SK-N-SH (cell line): Measurements from ENCODE around the gene ZNF521.

ENCODE experiments used
- TF ChIP-seq, protein P1 (sequence below): fragments of 200-600 bp; sonication (generic); IDR thresholded peaks from 2 replicates; pipeline ENCODE4 v1.6.1; 2017; ENCODE audit warnings: antibody characterized with exemption, mild to moderate bottlenecking, moderate library complexity
- TF ChIP-seq, protein P2 (sequence below): IDR thresholded peaks from 2 replicates; pipeline ENCODE4 v1.6.1; 2012; ENCODE audit warnings: mild to moderate bottlenecking, low read depth, low read length, moderate library complexity

DNA sequence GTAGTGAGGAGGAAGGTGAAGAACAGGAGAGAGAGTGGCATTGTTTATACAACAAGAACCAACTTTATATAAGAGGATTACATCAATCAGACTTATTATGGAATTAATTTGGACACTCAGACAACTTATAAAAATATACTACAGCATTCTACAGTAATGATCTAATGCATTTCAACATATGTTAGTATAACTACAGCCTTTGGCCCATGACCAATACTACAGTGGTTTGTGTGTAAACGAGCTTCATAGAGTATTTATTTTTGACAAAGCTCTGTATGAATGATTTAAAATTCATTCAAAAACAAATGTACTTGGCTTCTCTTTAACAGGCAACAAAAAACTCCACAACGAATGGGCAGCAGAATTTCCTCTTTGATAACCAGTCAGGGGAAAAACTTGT is 72.8 kb downstream of the ZNF521 start:
- TF ChIP-seq, protein P1, sequence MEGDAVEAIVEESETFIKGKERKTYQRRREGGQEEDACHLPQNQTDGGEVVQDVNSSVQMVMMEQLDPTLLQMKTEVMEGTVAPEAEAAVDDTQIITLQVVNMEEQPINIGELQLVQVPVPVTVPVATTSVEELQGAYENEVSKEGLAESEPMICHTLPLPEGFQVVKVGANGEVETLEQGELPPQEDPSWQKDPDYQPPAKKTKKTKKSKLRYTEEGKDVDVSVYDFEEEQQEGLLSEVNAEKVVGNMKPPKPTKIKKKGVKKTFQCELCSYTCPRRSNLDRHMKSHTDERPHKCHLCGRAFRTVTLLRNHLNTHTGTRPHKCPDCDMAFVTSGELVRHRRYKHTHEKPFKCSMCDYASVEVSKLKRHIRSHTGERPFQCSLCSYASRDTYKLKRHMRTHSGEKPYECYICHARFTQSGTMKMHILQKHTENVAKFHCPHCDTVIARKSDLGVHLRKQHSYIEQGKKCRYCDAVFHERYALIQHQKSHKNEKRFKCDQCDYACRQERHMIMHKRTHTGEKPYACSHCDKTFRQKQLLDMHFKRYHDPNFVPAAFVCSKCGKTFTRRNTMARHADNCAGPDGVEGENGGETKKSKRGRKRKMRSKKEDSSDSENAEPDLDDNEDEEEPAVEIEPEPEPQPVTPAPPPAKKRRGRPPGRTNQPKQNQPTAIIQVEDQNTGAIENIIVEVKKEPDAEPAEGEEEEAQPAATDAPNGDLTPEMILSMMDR: no peak
- TF ChIP-seq, protein P2, sequence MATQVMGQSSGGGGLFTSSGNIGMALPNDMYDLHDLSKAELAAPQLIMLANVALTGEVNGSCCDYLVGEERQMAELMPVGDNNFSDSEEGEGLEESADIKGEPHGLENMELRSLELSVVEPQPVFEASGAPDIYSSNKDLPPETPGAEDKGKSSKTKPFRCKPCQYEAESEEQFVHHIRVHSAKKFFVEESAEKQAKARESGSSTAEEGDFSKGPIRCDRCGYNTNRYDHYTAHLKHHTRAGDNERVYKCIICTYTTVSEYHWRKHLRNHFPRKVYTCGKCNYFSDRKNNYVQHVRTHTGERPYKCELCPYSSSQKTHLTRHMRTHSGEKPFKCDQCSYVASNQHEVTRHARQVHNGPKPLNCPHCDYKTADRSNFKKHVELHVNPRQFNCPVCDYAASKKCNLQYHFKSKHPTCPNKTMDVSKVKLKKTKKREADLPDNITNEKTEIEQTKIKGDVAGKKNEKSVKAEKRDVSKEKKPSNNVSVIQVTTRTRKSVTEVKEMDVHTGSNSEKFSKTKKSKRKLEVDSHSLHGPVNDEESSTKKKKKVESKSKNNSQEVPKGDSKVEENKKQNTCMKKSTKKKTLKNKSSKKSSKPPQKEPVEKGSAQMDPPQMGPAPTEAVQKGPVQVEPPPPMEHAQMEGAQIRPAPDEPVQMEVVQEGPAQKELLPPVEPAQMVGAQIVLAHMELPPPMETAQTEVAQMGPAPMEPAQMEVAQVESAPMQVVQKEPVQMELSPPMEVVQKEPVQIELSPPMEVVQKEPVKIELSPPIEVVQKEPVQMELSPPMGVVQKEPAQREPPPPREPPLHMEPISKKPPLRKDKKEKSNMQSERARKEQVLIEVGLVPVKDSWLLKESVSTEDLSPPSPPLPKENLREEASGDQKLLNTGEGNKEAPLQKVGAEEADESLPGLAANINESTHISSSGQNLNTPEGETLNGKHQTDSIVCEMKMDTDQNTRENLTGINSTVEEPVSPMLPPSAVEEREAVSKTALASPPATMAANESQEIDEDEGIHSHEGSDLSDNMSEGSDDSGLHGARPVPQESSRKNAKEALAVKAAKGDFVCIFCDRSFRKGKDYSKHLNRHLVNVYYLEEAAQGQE: no peak
